ENCODE data around the gene ARMC5. TPM values are rescaled to one million over a fixed set of nuclear protein-coding genes. Genes with fewer than 3 reads are reported as not detected.

ARMC5 gene
- total RNA-seq, 2 donors from 2014 or later, result 4.2 to 13.2 TPM

DNA sequence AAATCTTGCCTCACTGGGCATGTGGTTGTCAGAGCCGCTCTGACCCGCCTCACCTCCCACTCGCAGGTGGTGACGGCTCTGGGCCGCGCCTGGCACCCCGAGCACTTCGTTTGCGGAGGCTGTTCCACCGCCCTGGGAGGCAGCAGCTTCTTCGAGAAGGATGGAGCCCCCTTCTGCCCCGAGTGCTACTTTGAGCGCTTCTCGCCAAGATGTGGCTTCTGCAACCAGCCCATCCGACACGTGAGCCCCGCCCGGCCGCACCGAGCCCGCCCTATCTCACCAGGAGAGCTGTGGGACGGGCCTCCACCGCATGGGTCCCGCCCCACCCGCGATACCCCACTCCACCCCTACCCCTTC lies 16.6 kb downstream of the ARMC5 start:
- H3K4me1 ChIP-seq, result peaks cover 35% of the 10 kb centered on the region
- no peak for ATAC-seq
- intact Hi-C loops (cut with DNase I), result no loop called here

DNA sequence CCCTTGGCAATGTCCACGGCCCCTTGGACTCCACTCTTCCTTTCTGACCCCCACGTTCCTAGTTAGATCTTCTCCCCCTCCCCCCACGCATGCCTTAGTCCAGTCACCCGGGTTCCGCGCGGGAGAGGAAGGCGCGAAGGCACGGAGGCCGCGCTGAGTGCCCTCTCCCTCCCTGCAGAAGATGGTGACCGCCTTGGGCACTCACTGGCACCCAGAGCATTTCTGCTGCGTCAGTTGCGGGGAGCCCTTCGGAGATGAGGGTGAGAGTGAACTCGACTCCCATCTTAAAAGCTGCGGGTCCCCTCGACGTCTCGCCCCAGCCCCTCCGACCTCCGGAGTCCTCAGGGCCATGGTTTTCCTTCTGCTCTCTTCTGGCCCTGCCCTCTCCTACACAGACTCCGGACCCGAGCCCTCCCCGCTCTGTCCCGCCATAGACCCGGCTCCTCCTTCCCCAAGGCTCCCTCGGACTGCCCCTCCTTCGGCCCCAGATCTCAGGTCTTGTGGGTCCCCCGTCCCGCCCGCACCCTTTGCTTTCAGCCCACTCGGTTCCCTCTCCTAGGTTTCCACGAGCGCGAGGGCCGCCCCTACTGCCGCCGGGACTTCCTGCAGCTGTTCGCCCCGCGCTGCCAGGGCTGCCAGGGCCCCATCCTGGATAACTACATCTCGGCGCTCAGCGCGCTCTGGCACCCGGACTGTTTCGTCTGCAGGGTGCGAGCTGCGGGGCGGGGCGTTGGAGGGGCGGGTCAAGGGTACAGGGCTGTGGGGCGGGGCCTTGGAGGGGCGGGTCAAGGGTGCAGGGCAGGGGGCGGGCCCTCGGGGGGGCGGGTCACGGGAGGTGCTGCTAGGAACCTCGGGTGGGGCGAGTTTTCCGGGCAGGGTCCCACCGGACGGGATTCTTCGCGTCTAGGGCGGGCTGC lies 17.3 kb downstream of the ARMC5 start:
- ATAC-seq, result peak; percentile 76

More for the DNA sequence above, 16.6 kb downstream of the ARMC5 start:
- no peak for DNase-seq
- Histone ChIP-seq H3K36me3 (replicated peaks in 1 of 2; ENCODE audit: insufficient read depth in 1 of 2, low read depth in 2 of 2) (no peaks in the 10 kb centered on the region), H3K27ac (peak overlapping the region; percentile 87 to 94 (median 89)), H3K9me3 (no peaks in the 10 kb centered on the region), H3K4me3 (no peak overlapping the region), H3K27me3 (no peaks in the 10 kb centered on the region)
- WGBS, 2 donors, result 14 to 25% methylated on average over 4 to 26 of the region's 26 CpGs
- TF ChIP-seq, protein P1, sequence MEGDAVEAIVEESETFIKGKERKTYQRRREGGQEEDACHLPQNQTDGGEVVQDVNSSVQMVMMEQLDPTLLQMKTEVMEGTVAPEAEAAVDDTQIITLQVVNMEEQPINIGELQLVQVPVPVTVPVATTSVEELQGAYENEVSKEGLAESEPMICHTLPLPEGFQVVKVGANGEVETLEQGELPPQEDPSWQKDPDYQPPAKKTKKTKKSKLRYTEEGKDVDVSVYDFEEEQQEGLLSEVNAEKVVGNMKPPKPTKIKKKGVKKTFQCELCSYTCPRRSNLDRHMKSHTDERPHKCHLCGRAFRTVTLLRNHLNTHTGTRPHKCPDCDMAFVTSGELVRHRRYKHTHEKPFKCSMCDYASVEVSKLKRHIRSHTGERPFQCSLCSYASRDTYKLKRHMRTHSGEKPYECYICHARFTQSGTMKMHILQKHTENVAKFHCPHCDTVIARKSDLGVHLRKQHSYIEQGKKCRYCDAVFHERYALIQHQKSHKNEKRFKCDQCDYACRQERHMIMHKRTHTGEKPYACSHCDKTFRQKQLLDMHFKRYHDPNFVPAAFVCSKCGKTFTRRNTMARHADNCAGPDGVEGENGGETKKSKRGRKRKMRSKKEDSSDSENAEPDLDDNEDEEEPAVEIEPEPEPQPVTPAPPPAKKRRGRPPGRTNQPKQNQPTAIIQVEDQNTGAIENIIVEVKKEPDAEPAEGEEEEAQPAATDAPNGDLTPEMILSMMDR (IDR thresholded peaks at IDR 0.05), result no peak
- TF ChIP-seq POLR2A (IDR thresholded peaks at IDR 0.05), result no peak

DNA sequence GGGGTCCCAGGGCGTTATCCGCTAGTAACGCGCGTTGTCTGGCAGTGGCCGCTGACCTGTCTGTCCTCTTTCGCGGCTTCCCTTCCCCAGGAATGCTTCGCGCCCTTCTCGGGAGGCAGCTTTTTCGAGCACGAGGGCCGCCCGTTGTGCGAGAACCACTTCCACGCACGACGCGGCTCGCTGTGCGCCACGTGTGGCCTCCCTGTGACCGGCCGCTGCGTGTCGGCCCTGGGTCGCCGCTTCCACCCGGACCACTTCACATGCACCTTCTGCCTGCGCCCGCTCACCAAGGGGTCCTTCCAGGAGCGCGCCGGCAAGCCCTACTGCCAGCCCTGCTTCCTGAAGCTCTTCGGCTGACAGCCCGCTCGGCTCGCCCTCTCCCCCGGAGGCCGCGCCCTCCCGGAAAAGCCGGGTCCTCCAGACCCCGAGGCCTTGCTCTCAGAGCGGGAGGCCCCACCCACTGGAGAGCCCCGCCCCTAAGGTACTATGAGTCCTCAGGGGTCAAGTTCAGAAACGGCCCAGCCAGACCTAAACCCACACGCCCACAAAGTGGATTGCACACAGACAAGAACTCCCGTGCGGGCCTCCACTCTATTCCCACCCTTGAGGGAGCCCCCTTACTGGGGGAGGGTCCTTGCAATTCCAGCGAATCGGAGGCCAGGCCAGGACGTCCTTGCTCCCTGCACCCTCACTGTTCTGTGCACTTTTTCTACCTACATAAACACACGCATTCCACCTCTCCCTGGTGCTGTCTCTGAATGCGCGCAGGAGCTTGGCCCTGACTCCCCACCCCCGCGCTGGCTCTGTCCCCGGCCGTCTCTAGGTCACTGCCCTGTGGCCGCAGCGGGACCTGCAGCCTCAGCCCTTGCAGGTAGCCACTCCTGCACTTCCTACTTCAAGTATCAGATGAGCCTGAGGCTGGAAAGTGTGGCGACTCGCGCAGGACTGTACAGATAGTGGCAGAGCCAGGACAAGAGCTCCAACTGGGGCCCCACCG lies 18.2 kb downstream of the ARMC5 start:
- peak overlapping the region; percentile 29 to 55 for H3K4me3 ChIP-seq
- no peaks in the 10 kb centered on the region for H3K36me3 ChIP-seq (replicated peaks in 1 of 2; ENCODE audit: insufficient read depth in 1 of 2, low read depth in 2 of 2)
- DNase-seq (peak; percentile 82 to 88 (median 88)), ATAC-seq (peak; percentile 71)
- H3K27ac ChIP-seq, result peak overlapping the region; percentile 87 to 94 (median 89)
- H3K27me3 ChIP-seq, result no peaks in the 10 kb centered on the region
- no peaks in the 10 kb centered on the region for H3K9me3 ChIP-seq
- H3K4me1 ChIP-seq, result peaks cover 26% of the 10 kb centered on the region
- WGBS, 2 donors, result 1 to 6% methylated on average over 18 to 67 of the region's 67 CpGs
- TF ChIP-seq POLR2A (IDR thresholded peaks at IDR 0.05), result peak; percentile 37 to 58 (median 50)
- TF ChIP-seq, protein P1 (IDR thresholded peaks at IDR 0.05), result peak in 6 of 7 experiments; percentile 40 to 76 (median 68)
- intact Hi-C loops (cut with DNase I), result no loop called here

More for the DNA sequence above, 17.3 kb downstream of the ARMC5 start:
- H3K9me3 ChIP-seq, result no peaks in the 10 kb centered on the region
- 6 to 7% methylated on average over 42 to 52 of the region's 68 CpGs for WGBS, 2 donors
- H3K4me1 ChIP-seq, result peaks cover 33% of the 10 kb centered on the region
- TF ChIP-seq, protein P1 (IDR thresholded peaks at IDR 0.05), result no peak
- TF ChIP-seq POLR2A (IDR thresholded peaks at IDR 0.05), result peak; percentile 49 to 53 (median 51)
- no peaks in the 10 kb centered on the region for H3K27me3 ChIP-seq
- DNase-seq, result peak; percentile 90 to 94 (median 94)
- H3K36me3 ChIP-seq (replicated peaks in 1 of 2; ENCODE audit: insufficient read depth in 1 of 2, low read depth in 2 of 2), result no peaks in the 10 kb centered on the region
- peak overlapping the region; percentile 55 to 60 for H3K4me3 ChIP-seq
- peak overlapping the region; percentile 87 to 94 (median 89) for H3K27ac ChIP-seq
- intact Hi-C loops (cut with DNase I), result no loop called here

DNA sequence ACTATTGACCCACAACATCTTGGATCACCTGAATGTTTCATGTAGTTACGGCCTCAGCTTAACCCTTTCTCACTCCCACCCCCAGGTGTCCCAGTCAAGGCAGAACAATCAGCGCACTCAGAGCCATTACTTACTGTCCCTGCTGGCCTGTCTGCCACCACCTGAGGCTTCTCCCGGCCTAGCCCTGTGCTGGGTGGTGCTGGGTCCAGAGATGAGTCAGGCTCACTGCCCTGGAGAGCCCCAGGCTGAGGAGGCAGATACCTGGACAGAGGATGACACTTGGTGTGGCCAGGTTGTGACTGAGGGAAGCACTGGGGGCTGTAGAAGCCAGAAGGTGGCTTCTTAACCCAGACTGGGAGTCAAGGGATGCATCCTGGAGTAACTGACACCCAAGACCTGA lies 19.7 kb downstream of the ARMC5 start:
- peaks cover 22% of the 10 kb centered on the region for H3K4me1 ChIP-seq
- 74 to 89% methylated on average over 3 of the region's 3 CpGs for WGBS, 2 donors
- TF ChIP-seq POLR2A (IDR thresholded peaks at IDR 0.05), result no peak
- TF ChIP-seq, protein P1 (IDR thresholded peaks at IDR 0.05), result no peak
- no peak overlapping the region for H3K27ac ChIP-seq
- H3K27me3 ChIP-seq, result no peaks in the 10 kb centered on the region
- DNase-seq, result no peak
- no peak for ATAC-seq
- intact Hi-C loops (cut with DNase I), result no loop called here
- no peaks in the 10 kb centered on the region for H3K36me3 ChIP-seq (replicated peaks in 1 of 2; ENCODE audit: insufficient read depth in 1 of 2, low read depth in 2 of 2)
- H3K4me3 ChIP-seq, result no peak overlapping the region
- H3K9me3 ChIP-seq, result no peaks in the 10 kb centered on the region

Data from body of pancreas (tissue), 4 donors.